ENCODE data around the gene PAM16.

PAM16 gene

DNA sequence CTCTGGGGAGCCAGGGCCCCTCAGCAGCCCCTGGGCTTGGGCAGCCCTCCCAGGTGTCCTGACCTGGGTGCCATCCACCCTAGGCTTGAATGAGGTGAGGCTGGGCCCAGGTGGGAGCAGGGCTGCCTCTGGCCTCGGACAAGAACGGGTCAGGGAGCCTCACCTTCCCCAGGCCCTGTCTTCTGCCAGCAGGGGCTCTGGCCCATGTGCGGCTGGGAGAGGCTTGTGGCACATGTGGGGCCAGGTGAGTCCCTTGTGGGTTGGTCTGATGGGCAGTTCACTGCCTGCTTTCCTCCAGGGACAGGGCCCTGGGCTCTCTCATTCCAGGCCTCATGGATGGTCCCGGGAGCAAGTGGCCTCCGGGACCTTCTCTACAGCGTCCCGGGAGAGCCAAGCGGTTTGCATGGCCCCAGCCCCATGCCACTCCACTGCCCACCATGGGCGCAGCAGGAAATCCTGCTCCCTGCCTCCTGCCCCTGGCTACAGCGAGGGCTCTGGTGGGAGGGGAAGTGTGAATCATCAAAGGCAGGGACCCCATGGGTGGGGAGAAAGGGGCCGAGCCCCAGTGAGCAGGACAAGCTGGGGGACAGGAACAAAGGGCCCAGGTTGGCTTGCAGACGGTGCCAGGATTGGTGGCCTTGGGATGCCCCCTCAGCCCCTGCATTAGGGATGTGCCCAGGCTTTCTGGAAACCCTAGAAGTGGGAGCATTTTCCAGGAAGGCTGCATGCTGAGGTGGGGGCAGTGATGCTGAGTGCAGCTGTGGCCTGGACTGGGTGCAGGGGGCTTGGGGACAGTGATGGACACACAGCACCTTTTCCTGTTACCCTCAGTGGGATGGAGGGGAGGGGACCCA, 32.7 kb upstream of the PAM16 start:
- no peak for DNase-seq

DNA sequence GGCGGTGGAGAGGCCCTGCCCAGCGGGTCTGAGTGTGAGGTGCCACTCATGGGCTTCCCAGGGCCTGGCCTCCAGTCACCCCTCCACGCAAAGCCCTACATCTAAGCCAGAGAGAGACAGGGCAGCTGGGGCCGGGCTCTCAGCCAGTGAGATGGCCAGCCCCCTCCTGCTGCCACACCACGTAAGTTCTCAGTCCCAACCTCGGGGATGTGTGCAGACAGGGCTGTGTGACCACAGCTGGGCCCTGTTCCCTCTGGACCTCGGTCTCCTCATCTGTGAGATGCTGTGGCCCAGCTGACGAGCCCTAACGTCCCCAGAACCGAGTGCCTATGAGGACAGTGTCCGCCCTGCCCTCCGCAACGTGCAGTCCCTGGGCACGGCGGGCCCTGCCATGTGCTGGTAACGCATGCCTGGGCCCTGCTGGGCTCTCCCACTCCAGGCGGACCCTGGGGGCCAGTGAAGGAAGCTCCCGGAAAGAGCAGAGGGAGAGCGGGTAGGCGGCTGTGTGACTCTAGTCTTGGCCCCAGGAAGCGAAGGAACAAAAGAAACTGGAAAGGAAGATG, 31.8 kb upstream of the PAM16 start:
- DNase-seq = no peak

DNA sequence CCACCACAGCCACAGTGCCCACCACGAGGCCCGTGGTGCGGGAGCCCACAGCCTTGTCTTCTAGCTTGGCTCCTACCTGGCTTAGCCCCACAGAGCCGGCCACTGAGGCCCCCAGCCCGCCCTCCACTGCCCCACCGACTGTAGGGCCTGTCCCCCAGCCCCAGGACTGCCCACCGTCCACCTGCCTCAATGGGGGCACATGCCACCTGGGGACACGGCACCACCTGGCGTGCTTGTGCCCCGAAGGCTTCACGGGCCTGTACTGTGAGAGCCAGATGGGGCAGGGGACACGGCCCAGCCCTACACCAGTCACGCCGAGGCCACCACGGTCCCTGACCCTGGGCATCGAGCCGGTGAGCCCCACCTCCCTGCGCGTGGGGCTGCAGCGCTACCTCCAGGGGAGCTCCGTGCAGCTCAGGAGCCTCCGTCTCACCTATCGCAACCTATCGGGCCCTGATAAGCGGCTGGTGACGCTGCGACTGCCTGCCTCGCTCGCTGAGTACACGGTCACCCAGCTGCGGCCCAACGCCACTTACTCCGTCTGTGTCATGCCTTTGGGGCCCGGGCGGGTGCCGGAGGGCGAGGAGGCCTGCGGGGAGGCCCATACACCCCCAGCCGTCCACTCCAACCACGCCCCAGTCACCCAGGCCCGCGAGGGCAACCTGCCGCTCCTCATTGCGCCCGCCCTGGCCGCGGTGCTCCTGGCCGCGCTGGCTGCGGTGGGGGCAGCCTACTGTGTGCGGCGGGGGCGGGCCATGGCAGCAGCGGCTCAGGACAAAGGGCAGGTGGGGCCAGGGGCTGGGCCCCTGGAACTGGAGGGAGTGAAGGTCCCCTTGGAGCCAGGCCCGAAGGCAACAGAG, 31.0 kb upstream of the PAM16 start:
- no peak for DNase-seq

DNA sequence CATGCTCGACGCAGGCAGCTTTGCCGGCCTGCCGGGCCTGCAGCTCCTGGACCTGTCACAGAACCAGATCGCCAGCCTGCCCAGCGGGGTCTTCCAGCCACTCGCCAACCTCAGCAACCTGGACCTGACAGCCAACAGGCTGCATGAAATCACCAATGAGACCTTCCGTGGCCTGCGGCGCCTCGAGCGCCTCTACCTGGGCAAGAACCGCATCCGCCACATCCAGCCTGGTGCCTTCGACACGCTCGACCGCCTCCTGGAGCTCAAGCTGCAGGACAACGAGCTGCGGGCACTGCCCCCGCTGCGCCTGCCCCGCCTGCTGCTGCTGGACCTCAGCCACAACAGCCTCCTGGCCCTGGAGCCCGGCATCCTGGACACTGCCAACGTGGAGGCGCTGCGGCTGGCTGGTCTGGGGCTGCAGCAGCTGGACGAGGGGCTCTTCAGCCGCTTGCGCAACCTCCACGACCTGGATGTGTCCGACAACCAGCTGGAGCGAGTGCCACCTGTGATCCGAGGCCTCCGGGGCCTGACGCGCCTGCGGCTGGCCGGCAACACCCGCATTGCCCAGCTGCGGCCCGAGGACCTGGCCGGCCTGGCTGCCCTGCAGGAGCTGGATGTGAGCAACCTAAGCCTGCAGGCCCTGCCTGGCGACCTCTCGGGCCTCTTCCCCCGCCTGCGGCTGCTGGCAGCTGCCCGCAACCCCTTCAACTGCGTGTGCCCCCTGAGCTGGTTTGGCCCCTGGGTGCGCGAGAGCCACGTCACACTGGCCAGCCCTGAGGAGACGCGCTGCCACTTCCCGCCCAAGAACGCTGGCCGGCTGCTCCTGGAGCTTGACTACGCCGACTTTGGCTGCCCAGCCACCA, 30.2 kb upstream of the PAM16 start:
- DNase-seq = no peak

DNA sequence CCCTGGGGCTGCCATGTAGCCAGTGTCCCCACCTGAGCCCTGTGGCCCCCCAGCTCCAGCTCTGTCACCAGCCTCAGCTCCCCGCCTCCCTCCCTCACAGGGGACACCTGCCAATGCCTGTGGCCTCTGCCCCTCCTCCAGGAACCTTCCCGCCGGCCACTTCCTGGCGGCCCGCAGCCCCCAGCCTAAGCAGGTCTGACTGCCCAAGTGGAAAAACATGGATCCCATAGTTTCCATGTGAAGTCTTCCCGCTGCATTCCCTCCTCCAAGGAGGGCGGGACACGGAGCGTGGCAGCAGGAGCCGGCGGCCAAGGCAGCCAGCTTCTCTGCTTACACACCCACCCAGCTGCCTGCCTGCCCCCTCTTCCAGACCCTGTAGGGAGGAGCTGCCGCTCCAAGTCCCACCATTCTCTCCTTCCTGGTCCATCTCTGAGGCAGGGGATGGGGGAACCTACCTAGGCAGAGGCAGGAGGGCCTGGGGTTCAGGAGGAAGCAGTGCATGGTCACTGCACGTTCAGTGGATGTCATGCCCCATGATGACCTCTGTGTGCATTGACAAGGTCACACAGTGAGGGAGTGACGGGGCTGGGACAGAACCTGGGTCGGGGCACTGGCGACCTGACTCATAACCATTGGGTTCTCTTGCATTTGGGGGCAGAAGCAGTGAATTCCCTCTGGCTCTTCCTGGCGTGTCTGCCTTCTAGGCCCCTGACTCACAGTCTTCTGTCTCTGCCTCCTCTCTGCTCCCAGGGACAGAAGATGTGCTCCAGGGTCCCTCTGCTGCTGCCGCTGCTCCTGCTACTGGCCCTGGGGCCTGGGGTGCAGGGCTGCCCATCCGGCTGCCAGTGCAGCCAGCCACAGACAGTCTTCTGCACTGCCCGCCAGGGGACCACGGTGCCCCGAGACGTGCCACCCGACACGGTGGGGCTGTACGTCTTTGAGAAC, 29.3 kb upstream of the PAM16 start:
- no peak for DNase-seq

DNA sequence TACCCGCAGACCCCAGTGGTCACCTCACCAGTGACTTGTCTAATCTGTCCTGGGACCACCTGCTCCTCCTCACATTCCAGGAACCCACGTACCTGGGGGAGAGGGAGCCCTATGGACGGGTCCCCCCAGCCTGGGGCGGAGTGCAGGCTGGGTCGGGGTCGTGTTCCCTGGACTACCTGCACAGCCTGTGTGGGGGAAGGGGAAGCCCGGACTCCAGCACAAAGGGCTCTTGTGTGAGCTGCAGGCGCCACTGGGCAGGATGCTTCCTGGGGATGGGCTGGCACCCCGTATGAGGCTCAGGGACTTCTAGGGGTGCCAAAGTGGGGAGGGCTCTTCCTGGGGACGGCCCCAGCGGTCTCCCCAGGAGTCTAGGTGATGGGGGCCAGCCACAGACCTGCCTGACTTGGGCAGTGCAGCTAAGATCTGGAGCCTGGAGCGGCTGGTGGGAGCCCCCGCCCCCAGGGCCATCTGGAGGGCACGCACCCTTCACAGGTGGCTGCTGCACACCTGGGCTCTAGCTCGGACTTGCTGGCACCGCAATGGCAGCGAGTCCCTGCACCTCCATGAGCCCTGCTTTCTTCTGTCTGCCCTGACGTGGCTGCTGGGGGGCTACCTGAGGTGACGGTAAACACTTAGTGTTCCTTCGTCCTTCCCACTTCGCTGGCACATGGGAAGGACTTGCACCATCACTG, 28.0 kb upstream of the PAM16 start:
- no peak for DNase-seq

DNA sequence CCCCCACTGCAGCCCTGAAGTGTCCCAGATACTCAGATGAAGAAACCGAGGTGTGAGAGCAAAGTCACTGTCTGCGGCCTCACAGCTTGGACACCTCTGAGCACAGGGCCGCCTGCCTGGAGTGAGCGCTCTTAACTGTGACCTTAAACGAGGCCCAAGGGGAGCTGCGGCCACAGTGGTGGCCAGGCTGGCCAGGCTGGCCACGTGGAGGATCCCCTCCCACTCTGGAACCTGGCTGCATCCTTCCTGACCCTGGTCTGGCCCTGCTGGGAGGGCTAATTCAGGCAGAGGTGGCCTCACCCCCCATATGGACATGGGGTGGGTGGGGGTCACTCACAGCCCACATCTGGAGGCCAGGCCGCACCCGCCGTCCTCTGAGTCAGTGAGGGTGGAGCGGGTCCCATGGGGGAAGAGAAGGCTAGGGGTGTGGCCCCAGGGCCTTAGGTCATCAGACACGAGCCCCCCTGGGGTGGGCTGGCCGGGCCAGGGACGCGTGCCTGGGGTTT, 27.1 kb upstream of the PAM16 start:
- no peak for DNase-seq

DNA sequence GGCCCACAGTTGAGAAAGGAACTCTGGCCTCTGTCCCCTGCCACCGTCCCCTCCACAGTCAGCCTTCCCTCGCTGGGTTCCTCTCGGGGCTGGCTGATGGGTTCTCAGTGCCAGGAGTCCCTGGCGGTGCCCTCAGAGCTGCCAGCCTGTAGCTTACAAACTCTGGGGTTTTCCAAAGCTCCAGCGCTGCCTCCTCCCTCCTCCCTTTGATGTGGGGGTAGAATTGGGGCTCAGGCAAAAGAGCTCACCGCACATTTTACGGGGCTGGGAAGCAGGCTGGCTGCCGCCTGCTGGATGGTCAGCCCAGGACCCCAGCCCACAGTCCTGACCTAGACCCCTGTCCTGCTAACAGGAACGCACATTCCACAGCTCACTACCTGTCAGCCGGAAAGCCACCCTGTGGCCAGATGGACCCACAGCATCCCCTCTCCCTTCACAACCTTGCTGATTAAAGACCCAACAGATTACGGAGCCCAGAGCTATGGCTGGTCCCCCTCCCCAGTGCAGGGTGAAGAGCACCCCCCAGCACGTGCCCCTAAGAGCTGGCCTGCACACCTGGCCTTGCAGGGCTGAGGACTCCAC, 26.5 kb upstream of the PAM16 start:
- no peak for DNase-seq

DNA sequence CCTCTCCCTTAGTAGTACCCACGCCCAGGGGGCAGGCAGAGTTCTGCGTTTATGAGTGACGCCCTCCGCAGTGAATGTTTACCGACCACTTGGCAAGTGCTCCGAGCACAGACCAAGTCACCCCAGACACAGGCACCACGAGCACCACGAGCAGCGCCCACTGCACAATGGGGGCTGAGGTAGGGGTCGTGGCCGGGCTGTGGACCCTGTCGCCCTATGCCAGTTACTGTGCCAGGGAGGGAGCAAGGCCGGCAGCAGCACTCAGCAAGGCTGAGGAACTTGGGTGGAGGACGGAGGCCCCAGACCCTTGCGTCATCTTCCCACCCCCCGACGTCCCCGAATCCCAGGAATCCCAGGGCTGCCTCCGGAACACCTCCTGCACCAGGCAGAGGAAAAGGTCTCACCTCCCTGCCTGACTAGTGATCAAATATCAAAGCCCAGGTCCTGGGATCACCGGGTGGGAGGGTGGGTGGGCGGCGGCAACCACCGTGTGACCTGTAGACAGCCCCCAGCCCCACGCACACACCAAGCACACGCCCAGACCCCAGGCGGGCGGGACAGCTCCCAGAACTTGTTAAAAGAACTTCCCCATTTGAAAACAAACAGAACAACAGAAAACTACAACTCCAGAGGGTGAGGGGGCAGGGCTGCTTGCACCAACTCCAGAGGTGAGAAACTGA, 25.9 kb upstream of the PAM16 start:
- DNase-seq = no peak

DNA sequence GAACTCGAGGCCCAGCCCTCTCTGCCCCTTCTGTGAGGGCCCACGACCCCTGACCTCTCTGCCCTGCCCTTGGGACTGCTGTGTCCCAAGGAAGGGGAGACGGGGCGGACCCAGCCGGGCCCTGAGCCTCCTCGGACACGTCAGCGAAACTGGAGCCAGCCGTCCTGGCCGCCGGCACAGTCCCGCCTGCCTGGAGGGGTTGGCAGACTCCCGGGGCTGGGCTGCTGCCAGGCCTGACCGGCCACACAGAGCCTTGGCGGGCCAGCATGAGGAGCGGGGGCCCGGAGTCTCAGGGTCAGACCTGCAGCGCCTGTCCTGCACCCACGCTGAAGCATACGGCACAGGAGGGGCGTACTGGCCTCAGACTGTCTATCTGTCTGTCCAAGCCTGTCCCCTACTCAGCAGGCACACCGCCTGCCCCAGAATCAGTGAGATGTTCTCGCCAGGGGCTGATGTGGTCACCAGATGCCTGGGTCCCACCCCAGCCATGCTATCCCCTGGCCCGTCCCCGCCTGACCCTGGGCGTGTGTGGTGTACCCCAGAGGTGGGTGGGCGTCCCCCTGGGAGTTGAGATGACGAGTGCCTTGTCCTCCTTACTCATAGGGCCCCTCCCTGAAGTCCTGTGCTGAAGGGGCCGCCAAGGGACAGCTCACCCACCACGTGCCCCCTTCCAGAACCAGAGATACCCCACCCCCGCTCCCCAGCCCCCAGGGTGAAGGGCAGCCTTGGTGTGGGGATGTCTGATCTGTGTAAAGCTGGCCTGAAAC, 25.2 kb upstream of the PAM16 start:
- no peak for DNase-seq

DNA sequence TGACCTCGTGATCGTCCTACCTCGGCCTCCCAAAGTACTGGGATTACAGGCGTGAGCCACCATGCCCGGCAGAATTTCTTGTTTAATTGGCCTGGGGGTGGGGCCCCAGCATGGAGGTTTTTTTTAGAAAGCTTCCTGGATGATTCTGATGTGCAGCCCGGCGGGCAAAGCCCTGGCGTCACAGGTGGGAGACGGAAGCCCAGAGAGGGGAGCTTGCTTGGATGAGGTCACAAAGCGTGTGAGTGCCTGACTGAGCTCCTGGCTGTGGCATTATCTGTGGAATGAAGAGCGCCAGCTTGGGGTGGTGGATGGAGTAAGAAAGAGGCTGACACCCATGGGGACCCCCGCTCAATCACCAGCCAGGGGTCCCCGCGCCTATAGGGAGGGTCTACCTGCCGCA, 24.6 kb upstream of the PAM16 start:
- DNase-seq = no peak

DNA sequence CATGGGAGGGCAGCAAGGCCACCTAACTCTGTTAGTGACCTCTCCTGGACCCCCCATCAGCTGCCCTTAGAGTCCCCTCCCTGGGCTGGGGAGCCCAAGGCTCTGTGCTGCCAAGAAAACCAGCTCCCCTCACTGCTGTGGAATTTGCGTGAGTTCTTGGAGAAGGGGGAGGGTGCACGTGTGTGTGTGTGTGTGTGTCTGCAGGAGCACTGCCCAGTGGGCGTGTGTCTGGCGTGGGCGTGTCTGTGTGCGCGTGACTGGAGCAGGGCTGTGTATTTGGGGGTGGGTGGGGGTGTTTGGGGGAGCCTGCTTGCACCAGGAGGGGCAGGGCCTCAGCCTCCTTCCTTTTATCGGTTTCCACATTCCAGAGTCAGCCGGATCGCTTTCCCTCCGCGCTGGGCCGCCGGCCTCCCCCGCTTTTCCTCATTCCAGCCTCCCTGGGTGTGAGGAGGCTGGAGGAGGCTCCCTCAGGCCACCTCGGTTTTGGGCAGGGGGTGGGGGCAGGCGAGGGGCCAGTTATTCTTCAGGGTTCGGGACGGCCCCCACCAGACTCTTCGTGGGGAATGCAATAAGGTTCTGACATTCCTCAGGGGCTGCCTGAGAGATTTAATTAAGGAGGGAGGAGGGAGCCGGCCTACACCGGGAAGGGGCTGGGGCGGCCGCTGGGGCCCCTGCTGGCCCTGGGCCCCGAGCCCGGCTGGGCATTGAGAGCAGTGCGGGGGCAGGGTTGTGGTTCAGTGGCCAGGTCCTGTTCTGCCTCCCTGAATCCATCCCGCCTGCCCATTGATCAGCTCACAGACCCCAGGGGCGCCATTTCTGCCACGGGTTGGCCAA, 23.0 kb upstream of the PAM16 start:
- DNase-seq = no peak

DNA sequence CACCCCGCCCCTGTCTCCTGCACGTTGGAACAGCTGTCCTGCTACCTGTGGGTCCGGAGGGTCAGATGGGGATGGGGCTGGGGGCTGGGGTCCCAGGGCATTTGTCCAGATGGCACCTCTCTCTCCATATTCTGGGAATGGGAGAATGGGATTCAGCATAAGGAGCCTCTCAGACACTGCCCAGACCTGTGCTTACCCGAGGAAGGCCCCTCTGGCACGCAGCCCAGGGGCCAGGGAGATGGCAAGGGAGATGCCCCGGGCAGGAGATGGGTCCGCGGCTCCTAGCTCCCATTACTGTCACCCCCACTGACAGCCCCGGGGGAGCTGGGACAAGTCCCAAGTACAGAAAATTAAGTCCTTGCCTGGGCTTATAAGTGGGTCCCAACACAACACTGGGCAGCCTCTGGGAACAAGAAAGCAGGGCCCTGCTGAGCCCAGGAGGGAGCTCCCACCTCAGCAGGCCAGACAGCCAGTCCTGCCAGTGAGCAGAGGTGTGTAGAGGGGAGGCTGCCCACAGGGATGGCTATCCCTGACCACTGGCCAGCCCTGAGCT, 22.3 kb upstream of the PAM16 start:
- no peak for DNase-seq

DNA sequence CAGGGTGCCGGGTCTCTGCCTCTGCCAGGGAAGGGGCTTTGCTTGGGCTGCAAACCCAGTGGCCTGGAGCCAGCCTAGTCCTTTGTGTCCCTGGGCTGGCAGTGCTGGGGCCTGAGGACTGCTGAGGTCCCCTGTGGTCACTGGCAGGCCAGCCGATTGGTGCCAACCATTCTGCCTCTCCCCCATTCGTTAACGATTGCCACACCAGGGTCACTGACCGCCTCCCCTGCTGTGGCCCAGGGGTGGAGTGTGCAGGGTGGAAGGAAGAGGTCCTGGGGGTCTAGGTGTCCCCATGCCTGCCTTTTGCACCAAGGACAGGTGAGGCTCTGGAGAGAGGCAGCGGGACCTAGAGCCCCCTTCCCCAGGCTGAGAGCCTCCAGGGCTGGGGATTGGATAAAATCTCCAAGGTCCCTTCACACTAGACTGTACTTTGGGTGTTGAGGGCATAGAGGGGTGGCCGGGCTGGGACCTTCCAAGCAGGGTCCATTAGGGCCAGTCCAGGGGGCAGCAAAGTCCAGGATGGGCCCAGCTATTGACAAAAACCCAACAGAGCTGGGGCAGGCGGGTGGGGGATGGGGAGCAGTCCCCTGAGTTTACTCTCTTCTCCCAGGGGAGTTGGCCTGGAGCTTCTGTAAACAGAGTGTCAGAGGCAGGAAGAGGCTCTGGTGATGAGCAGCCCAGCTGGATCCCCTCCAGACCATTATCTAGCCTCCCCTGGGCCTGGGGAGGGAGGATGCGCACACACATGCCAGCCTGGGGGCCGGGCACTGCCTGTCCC, 21.6 kb upstream of the PAM16 start:
- peak; percentile 91 for DNase-seq

DNA sequence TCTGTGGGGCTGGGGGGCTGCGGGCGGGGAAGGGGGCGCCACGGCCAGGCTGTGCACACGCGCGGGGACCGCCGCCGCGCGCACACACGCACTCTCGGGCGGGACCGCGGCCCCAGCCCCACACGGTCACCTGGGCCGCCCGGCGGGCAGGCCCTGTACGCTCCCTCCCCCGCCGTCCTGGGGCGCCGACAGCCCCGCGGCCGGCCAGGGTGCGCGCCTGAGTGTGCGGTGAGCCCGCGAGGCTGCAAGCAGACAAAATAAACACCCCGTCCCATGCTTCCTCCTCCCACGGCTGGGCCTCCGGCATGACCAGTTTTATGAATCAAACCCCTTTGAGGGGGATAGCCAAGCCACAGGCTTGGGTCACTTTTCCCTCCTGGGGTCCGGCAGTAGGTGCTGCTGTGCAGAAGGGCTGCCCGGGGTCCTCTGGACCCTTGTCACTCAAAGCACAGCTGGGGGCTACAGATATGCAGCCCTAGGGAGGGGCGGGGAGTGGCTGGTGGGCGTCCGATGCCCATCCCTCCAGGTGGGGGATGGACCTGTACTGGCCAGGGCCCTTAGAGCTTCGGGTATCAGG, 21.0 kb upstream of the PAM16 start:
- peak; percentile 26 for DNase-seq

DNA sequence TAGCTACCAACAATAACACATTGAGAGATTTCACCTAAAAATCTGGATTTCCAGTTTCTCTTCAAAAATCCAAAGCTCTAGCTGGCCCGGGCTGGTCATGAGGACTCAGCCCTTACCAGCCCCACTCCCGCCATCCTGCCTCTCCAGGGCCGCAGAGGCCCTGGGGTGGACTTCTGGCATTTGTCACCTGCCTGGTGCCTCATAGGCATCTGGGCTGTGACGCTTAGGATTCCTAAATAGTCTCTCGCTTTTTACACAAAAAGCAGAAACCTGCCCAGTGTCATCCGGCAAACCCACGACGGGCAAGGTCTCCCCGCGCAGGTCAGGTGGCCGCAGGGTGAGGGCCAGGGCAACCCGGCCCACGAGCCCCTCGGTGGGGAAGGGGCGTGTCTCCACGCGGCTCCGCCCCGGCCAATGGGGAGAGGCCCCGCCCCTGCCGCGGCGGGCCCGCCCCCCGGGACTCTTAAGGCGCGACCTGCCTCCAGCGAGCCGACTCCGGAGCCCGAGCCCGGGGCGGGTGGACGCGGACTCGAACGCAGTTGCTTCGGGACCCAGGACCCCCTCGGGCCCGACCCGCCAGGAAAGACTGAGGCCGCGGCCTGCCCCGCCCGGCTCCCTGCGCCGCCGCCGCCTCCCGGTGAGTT, 20.4 kb upstream of the PAM16 start, which contains the start of gene VASN:
Gene VASN (plus strand): TSS at position 492 of the 644 bp plus-strand sequence. CDS start 9,030 bp downstream, outside the sequence.
- DNase-seq = peak; percentile 60
